ENCODE data around the gene PTPRE.

DNA sequence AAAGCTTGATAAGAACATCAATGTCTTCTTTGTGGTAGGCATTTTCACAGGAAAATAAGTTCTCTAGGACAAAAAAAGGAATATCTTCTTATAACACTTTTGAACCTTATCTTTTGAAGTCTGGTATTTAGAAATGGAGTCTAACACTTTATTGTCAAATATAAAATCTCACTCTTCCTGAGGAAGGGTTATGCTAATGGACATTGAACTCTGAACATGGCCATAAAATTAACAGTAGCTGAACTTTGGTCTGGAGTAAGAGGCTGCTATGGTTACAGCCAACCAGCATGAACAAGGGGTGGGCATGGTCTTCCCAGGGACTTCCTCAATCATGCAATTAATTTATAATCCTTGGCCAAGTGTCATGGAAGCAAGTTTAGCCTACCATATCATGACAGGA is 14.2 kb upstream of the PTPRE start, which contains the start of gene CLRN3:
- TF ChIP-seq, protein P1, sequence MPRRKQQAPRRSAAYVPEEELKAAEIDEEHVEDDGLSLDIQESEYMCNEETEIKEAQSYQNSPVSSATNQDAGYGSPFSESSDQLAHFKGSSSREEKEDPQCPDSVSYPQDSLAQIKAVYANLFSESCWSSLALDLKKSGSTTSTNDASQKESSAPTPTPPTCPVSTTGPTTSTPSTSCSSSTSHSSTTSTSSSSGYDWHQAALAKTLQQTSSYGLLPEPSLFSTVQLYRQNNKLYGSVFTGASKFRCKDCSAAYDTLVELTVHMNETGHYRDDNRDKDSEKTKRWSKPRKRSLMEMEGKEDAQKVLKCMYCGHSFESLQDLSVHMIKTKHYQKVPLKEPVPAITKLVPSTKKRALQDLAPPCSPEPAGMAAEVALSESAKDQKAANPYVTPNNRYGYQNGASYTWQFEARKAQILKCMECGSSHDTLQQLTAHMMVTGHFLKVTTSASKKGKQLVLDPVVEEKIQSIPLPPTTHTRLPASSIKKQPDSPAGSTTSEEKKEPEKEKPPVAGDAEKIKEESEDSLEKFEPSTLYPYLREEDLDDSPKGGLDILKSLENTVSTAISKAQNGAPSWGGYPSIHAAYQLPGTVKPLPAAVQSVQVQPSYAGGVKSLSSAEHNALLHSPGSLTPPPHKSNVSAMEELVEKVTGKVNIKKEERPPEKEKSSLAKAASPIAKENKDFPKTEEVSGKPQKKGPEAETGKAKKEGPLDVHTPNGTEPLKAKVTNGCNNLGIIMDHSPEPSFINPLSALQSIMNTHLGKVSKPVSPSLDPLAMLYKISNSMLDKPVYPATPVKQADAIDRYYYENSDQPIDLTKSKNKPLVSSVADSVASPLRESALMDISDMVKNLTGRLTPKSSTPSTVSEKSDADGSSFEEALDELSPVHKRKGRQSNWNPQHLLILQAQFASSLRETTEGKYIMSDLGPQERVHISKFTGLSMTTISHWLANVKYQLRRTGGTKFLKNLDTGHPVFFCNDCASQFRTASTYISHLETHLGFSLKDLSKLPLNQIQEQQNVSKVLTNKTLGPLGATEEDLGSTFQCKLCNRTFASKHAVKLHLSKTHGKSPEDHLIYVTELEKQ (tag by site-specific recombination; IDR thresholded peaks at IDR 0.05; ENCODE audit: borderline replicate concordance), result no peak
- TF ChIP-seq, protein P2, sequence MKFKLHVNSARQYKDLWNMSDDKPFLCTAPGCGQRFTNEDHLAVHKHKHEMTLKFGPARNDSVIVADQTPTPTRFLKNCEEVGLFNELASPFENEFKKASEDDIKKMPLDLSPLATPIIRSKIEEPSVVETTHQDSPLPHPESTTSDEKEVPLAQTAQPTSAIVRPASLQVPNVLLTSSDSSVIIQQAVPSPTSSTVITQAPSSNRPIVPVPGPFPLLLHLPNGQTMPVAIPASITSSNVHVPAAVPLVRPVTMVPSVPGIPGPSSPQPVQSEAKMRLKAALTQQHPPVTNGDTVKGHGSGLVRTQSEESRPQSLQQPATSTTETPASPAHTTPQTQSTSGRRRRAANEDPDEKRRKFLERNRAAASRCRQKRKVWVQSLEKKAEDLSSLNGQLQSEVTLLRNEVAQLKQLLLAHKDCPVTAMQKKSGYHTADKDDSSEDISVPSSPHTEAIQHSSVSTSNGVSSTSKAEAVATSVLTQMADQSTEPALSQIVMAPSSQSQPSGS (tag by site-specific recombination; IDR thresholded peaks at IDR 0.05; ENCODE audit: low read depth), result no peak
- TF ChIP-seq, protein P3, sequence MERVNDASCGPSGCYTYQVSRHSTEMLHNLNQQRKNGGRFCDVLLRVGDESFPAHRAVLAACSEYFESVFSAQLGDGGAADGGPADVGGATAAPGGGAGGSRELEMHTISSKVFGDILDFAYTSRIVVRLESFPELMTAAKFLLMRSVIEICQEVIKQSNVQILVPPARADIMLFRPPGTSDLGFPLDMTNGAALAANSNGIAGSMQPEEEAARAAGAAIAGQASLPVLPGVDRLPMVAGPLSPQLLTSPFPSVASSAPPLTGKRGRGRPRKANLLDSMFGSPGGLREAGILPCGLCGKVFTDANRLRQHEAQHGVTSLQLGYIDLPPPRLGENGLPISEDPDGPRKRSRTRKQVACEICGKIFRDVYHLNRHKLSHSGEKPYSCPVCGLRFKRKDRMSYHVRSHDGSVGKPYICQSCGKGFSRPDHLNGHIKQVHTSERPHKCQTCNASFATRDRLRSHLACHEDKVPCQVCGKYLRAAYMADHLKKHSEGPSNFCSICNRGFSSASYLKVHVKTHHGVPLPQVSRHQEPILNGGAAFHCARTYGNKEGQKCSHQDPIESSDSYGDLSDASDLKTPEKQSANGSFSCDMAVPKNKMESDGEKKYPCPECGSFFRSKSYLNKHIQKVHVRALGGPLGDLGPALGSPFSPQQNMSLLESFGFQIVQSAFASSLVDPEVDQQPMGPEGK (tag by site-specific recombination; IDR thresholded peaks at IDR 0.05), result no peak
- no peak for TF ChIP-seq ZEB2 (tag by site-specific recombination; IDR thresholded peaks at IDR 0.05)
- TF ChIP-seq, protein P4, sequence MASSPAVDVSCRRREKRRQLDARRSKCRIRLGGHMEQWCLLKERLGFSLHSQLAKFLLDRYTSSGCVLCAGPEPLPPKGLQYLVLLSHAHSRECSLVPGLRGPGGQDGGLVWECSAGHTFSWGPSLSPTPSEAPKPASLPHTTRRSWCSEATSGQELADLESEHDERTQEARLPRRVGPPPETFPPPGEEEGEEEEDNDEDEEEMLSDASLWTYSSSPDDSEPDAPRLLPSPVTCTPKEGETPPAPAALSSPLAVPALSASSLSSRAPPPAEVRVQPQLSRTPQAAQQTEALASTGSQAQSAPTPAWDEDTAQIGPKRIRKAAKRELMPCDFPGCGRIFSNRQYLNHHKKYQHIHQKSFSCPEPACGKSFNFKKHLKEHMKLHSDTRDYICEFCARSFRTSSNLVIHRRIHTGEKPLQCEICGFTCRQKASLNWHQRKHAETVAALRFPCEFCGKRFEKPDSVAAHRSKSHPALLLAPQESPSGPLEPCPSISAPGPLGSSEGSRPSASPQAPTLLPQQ (tag by site-specific recombination; IDR thresholded peaks at IDR 0.05), result no peak
- TF ChIP-seq, protein P5, sequence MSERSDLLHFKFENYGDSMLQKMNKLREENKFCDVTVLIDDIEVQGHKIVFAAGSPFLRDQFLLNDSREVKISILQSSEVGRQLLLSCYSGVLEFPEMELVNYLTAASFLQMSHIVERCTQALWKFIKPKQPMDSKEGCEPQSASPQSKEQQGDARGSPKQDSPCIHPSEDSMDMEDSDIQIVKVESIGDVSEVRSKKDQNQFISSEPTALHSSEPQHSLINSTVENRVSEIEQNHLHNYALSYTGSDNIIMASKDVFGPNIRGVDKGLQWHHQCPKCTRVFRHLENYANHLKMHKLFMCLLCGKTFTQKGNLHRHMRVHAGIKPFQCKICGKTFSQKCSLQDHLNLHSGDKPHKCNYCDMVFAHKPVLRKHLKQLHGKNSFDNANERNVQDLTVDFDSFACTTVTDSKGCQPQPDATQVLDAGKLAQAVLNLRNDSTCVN (tag by site-specific recombination; optimal IDR thresholded peaks at IDR 0.05), result no peak
- TF ChIP-seq ZNF292 (tag by site-specific recombination; IDR thresholded peaks at IDR 0.05; ENCODE audit: borderline replicate concordance, low read depth), result no peak
- TF ChIP-seq OSR2 (tag by site-specific recombination; IDR thresholded peaks at IDR 0.05), result no peak
